PC-9 (cell line): ENCODE results near the gene CD300LB. TPM values are rescaled to one million over a fixed set of nuclear protein-coding genes. Genes with fewer than 3 reads are reported as not detected.

Experiments
- BruUV-seq: library from RNA; stranded (reverse); fragments of 400-500 nt; replicated peaks from 2 replicates; lab custom pipeline; 2021; lab: Mats Ljungman, UMichigan
- CTCF ChIA-PET: fragments of 300-600 bp; sonication (Branson Sonifier 250); formaldehyde crosslinking; loops from one replicate; lab custom pipeline; 2022; ENCODE audit warnings: antibody characterized with exemption; lab: Charles Lee
- POLR2A ChIA-PET: fragments of 300-600 bp; sonication (Branson Sonifier 250); formaldehyde crosslinking; loops from one replicate; lab custom pipeline; 2022; ENCODE audit warnings: antibody characterized with exemption; ENCODE audit not compliant: unreplicated experiment; lab: Charles Lee
- DNase-seq, 2 experiments: peaks; one replicate each; pipeline versions ENCODE4 v3.0.0 to v3.0.0-alpha.2; 2015 to 2022; ENCODE audit warnings: mixed read lengths in 1 of 2
- H2AFZ ChIP-seq: fragments of 200-600 bp; sonication (generic); 2 replicates; pipeline ENCODE4 v1.8.1; 2017; ENCODE audit warnings: antibody characterized with exemption
- H3F3A ChIP-seq: fragments of 200-600 bp; sonication (generic); 2 replicates; pipeline ENCODE4 v1.8.1; 2017; ENCODE audit warnings: antibody characterized with exemption, mild to moderate bottlenecking, low read depth; ENCODE audit not compliant: insufficient read depth
- H3K27ac ChIP-seq: fragments of 200-600 bp; sonication (generic); 2 replicates; pipeline ENCODE4 v1.6.1; 2016; ENCODE audit warnings: mixed run types
- H3K27me3 ChIP-seq: fragments of 200-600 bp; sonication (generic); 2 replicates; pipeline ENCODE4 v1.6.1; 2016; ENCODE audit warnings: low read depth, mixed run types; ENCODE audit not compliant: insufficient read depth
- H3K36me3 ChIP-seq: fragments of 200-600 bp; sonication (generic); 2 replicates; pipeline ENCODE4 v1.6.1; 2016; ENCODE audit warnings: low read depth, mixed run types
- H3K4me1 ChIP-seq: fragments of 200-600 bp; sonication (generic); replicated peaks from 2 replicates; pipeline ENCODE4 v1.6.1; 2016; ENCODE audit warnings: mixed run types; ENCODE audit not compliant: insufficient read depth
- H3K4me2 ChIP-seq: fragments of 200-600 bp; sonication (generic); 2 replicates; pipeline ENCODE4 v1.6.1; 2017; ENCODE audit warnings: mixed run types
- H3K4me3 ChIP-seq: fragments of 200-600 bp; sonication (generic); 2 replicates; pipeline ENCODE4 v1.6.1; 2016; ENCODE audit warnings: mixed run types
- H3K79me2 ChIP-seq: fragments of 200-600 bp; sonication (generic); 2 replicates; pipeline ENCODE4 v1.6.1; 2017; ENCODE audit warnings: low read depth, mixed run types
- H3K9me2 ChIP-seq: fragments of 200-600 bp; sonication (generic); 2 replicates; pipeline ENCODE4 v1.8.1; 2017; ENCODE audit warnings: mild to moderate bottlenecking; ENCODE audit not compliant: insufficient read depth
- H3K9me3 ChIP-seq: fragments of 200-600 bp; sonication (generic); 2 replicates; pipeline ENCODE4 v1.8.1; 2016; ENCODE audit warnings: low read depth; ENCODE audit not compliant: insufficient read depth
- H4K20me1 ChIP-seq: fragments of 200-600 bp; sonication (generic); 2 replicates; pipeline ENCODE4 v1.8.1; 2017; ENCODE audit not compliant: insufficient read depth
- CTCF ChIP-seq: fragments of 200-600 bp; sonication (generic); conservative IDR thresholded peaks from 2 replicates; pipeline ENCODE4 v1.6.1; 2017; ENCODE audit warnings: mixed run types, antibody characterized with exemption, mild to moderate bottlenecking, moderate library complexity
- EZH2 ChIP-seq: fragments of 200-600 bp; sonication (generic); IDR thresholded peaks from 2 replicates; pipeline ENCODE4 v1.8.0; 2017; ENCODE audit warnings: antibody characterized with exemption, low read depth
- intact Hi-C: fragments of 100-400 bp; cut with micrococcal nuclease; formaldehyde crosslinking; loops from one replicate; pipeline ENCODE4 v1.10.0; 2022; ENCODE audit not compliant: unreplicated experiment
- total RNA-seq: library from RNA; stranded (reverse); gene quantifications from 2 replicates; pipeline ENCODE4 v1.2.3, GENCODE V29; 2021

The CD300LB gene
- total RNA-seq, 1 experiment from 2014 or later, result not detected

GRCh38 chr17:74527756-74528155, 3.5 kb downstream of the CD300LB start:
- no TSS peak for BruUV-seq
- ChIA-PET POLR2A (no interaction called here), CTCF (no interaction called here)
- intact Hi-C loops, result no loop called here
- no peaks in the 10 kb centered on the region for H3K9me3 ChIP-seq
- no peaks in the 10 kb centered on the region for H3K36me3 ChIP-seq
- peaks cover 98% of the 10 kb centered on the region for H3K27me3 ChIP-seq
- no peak for DNase-seq
- H3F3A ChIP-seq, result no peaks in the 10 kb centered on the region
- H2AFZ ChIP-seq, result no peak overlapping the region
- no peaks in the 10 kb centered on the region for H3K79me2 ChIP-seq
- no peak overlapping the region for H3K4me2 ChIP-seq
- no peak overlapping the region for H3K27ac ChIP-seq
- H3K4me3 ChIP-seq, result no peak overlapping the region
- no peaks in the 10 kb centered on the region for H4K20me1 ChIP-seq
- H3K4me1 ChIP-seq, result no peaks in the 10 kb centered on the region
- no peaks in the 10 kb centered on the region for H3K9me2 ChIP-seq
- TF ChIP-seq EZH2 (no peak), CTCF (no peak)

GRCh38 chr17:74527081-74527480, 4.2 kb downstream of the CD300LB start:
- H3K27ac ChIP-seq, result no peak overlapping the region
- DNase-seq, result no peak
- H3K4me3 ChIP-seq, result no peak overlapping the region
- intact Hi-C loops, result no loop called here
- H3K9me3 ChIP-seq, result no peaks in the 10 kb centered on the region
- peaks cover 98% of the 10 kb centered on the region for H3K27me3 ChIP-seq
- TF ChIP-seq EZH2 (no peak), CTCF (no peak)
- POLR2A ChIA-PET, result interaction anchor here (0.6 kb wide), 1 partner anchor 364 kb away, joined by 14 read pairs; no protein-coding TSS in a partner anchor
- H2AFZ ChIP-seq, result no peak overlapping the region
- no peaks in the 10 kb centered on the region for H4K20me1 ChIP-seq
- H3K79me2 ChIP-seq, result no peaks in the 10 kb centered on the region
- CTCF ChIA-PET, result interaction anchor here (0.6 kb wide), 1 partner anchor 147 kb away, joined by 5 read pairs; no protein-coding TSS in a partner anchor
- H3K4me2 ChIP-seq, result no peak overlapping the region
- H3K9me2 ChIP-seq, result no peaks in the 10 kb centered on the region
- no TSS peak for BruUV-seq
- H3K36me3 ChIP-seq, result no peaks in the 10 kb centered on the region
- no peaks in the 10 kb centered on the region for H3F3A ChIP-seq
- H3K4me1 ChIP-seq, result no peaks in the 10 kb centered on the region

GRCh38 chr17:74526681-74527080, 4.6 kb downstream of the CD300LB start:
- H2AFZ ChIP-seq, result no peak overlapping the region
- no peak overlapping the region for H3K4me2 ChIP-seq
- no TSS peak for BruUV-seq
- TF ChIP-seq CTCF, result no peak
- no peak for TF ChIP-seq EZH2
- no peaks in the 10 kb centered on the region for H3K79me2 ChIP-seq
- H3K27ac ChIP-seq, result no peak overlapping the region
- no peak for DNase-seq
- CTCF ChIA-PET, result interaction anchor here (0.6 kb wide), 1 partner anchor 146 kb away, joined by 5 read pairs; no protein-coding TSS in a partner anchor
- intact Hi-C loops, result no loop called here
- H3K36me3 ChIP-seq, result no peaks in the 10 kb centered on the region
- H3K9me3 ChIP-seq, result no peaks in the 10 kb centered on the region
- peaks cover 98% of the 10 kb centered on the region for H3K27me3 ChIP-seq
- H3F3A ChIP-seq, result no peaks in the 10 kb centered on the region
- no peaks in the 10 kb centered on the region for H3K4me1 ChIP-seq
- no peaks in the 10 kb centered on the region for H3K9me2 ChIP-seq
- H3K4me3 ChIP-seq, result no peak overlapping the region
- H4K20me1 ChIP-seq, result no peaks in the 10 kb centered on the region
- POLR2A ChIA-PET, result interaction anchor here (0.6 kb wide), 1 partner anchor 364 kb away, joined by 14 read pairs; no protein-coding TSS in a partner anchor
